Left hindlimb (tissue), 1 donor: Measurements from ENCODE around the gene APOBEC3H.
A peak's percentile ranks its signal among the peaks of the same experiment; 100 is the strongest.

Source experiments
- DNase-seq: peaks from one replicate; pipeline ENCODE4 v3.0.0-alpha.2; 2018

APOBEC3H gene

DNA sequence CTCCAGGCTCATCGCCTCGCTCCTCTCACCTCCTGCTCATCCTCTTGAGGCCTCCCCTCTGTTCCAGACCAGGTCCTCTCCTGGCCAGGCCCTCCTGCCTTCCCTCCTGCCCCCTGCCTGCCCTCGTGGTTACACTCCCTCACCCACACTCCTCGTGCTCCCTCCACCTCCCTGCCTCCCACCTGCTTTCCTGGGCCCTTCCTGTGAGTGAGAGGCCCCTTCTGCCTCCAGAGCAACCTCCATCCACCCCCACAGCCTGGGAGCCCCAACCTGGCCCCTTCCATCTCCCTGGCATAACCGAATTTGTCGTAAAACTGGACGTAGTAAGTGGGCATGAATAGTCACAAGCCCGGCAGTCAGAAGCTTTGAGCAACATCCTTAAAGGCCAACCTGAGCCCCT lies 15.4 kb upstream of the APOBEC3H start:
- no peak for DNase-seq

GRCh38 chr22:39083212-39084165 lies 13.6 kb upstream of the APOBEC3H start:
- DNase-seq: no peak

DNA sequence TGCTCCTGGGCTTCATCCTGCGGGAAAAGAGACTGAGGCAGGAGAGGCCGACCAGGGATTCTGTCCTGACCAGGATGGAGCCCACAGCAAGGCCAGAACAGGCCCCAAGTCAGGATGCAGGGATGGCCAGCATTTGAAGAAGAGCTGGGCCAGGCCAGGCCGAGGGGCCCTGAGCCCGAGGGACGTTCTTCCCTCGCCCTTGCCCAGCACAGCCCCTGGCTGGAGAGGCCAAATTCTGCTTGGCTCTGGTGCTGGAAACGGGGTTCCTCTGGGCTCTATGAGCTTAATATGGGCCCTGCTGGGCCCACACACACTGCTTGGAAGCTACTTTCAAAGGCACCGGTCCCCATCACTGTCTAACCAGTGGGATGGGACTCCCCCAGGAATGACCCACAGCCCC lies 12.4 kb upstream of the APOBEC3H start:
- DNase-seq: no peak

- DNase-seq: no peak
These were observed 9.9 kb upstream of the APOBEC3H start for GRCh38 chr22:39087098-39087497.

DNA sequence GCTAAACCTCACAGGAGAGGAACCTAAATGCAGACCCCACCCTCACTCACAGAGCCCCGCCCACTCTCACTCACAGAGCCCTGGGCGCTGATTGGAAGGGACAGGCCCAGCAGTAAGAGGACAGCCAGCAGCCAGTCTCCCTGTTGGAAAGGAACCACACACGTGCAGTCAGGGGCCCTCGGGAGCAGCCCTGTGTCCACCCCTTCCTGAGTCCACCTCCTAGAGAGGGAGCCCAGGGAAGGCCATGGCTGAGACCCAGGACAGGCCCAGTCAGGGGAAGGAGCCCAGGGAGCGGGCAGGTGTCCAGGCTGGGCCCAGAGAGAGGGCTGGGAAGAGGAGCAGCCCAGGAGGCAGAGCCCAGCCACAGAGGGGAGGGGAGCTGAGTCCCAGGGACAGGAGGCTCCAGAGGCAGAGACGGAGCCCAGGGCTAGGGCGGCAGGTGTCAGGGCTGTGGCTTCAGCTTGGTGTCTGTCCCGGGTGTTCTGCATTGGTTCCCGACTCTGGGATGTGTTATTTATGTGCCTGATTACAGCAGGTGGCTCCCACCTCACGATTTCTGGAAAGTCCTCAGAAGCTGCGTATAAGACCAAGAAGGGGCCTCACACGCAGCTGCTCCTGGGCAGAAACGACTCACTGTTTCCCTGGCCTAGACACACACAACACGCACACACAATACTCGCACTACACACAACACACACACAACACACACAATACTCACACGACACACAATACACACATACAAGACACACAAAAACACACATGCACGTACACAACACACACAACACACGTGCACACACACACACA lies 9.0 kb upstream of the APOBEC3H start:
- peak; percentile 57 for DNase-seq

DNA sequence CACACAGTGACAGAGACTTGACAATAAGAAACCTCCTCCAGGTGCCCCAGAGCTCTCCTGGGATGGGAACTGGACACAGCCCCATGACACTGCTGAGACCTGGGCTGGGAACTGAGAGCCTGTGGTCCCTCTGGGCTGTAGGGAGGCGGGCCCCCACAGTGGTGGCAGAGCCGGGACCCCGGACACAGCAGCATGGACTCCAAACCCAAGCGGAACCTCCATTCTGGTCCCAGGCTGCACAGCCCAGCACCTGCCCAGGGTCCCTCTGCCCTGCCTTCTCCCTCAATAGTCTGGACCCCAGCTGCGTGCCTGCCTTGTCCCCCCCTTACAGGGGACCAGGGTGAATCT lies 8.4 kb upstream of the APOBEC3H start:
- no peak for DNase-seq

GRCh38 chr22:39089928-39090327 lies 7.1 kb upstream of the APOBEC3H start:
- DNase-seq: no peak

GRCh38 chr22:39090426-39091064 lies 6.5 kb upstream of the APOBEC3H start:
- DNase-seq: no peak

DNA sequence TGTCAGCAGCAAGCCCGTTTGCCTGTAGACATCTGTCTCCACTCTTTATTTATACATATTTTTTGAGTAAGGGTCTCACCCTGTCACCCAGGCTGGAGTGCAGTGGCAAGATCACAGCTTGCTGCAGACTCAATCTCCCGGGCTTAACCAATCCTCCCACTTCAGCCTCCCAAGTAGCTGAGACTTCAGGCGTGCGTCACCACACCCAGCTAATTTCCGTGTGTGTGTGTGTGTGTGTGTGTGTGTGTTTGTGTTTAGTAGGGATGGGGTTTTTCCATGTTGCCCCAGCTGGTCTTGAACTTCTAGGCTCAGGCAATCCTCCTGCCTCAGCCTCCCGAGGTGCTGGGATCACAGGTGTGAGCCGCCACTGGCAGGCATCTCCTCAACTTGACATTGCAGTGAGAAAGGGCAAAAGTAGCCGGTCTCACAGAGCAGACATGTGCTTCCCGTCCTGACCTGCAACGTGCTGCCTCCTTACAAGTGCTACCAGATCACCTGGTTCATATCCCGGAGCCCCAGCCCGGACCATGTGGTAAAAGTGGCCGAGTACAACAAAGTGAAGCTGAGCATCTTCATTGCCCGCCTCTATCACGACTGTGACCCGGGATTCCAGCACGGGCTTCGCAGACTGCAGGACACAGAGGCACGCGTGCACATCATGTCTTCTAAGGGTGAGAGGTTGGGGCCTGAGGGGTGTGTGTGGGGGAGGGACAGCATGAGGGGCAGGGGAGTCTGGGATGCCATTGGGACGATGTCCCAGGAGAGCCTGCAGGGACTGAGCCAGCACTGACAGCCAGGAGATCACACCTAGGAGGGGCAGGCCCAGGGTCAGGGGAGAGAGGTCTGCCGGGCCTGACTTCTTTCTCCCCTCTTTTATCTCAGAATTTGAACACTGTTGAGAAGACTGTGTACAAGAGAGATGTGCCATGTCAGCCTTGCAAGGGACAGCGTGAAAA lies 5.6 kb upstream of the APOBEC3H start:
- DNase-seq: no peak

DNA sequence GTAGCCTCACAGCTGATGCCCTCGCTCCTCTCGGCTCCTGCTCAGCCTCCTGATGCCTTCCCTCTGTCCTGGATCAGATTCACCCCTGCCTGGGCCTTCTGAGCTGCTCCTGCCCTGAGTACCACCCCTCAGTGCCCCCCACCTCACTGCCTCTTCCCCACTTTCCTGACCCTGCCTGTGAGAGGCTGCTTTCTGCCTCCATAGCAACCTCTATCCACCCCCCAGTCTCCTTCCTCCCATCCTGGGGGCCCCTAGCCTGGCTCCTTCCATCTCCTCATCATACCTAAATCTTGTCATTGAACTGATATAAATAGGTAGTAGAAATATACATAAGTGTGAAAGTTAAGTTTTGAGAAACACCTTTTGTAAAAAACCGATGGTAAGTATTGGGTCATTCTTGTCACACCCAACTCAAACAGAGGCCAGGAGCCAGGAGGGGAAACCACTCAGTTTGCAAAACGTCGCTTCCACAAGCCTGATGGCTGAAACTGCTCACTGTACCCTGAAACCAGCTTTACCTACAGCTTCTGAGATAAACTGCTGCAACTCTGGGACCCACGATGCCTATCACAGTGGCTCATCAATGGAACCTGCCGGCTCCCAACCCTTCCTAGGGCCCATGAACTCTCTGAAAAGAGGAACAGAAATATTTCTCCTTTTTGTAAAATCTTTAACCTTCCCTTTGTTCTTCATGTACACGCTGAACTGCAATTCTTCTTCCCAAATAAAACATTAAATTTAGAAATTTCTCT lies 4.8 kb upstream of the APOBEC3H start:
- DNase-seq: no peak

GRCh38 chr22:39094717-39095389 lies 2.2 kb upstream of the APOBEC3H start:
- DNase-seq: no peak

- DNase-seq: no peak
These were observed 1.1 kb upstream of the APOBEC3H start for GRCh38 chr22:39095971-39096370.

GRCh38 chr22:39098026-39098425 lies 982 bp downstream of the APOBEC3H start:
- DNase-seq: no peak

DNA sequence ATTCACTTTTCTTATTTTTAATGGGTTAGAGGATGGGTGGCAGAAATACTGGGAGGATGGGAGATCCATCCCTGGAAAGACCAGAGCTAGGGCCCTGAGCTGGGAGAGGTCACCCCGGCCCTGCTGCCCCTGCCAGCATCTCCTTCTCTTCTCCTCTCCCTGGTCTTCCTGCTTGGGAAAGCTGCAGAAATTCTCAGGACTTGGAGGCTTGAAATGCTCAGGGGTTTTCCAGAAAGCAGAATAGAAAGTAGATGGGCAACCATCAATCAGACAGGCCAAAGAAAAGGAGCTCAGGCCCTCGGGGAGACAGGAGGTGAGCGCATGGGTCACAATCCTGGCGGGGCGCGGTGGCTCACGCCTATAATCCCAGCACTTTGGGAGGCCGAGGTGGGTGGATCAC lies 1.5 kb downstream of the APOBEC3H start:
- no peak for DNase-seq

GRCh38 chr22:39101226-39101625 lies 4.2 kb downstream of the APOBEC3H start:
- no peak for DNase-seq

DNA sequence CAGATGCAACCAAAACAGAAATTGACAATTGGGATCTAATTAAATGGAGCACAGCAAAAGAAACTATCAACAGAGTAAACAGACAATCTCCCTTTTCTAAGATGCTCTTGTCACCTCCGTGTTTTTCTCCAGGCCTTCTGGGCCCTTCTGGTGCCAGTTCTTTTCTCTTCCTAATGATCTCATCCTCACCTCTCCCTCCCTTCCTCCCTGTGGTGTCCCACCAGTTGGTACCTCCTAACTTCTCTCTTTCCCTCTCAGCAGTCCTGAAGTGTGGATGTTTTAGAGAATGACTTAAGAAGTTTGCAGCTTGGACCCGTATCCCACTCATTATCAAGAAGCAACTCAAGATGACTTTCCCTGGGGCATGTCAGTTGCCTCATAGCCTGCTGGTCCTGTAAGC lies 6.4 kb downstream of the APOBEC3H start:
- DNase-seq: no peak

DNA sequence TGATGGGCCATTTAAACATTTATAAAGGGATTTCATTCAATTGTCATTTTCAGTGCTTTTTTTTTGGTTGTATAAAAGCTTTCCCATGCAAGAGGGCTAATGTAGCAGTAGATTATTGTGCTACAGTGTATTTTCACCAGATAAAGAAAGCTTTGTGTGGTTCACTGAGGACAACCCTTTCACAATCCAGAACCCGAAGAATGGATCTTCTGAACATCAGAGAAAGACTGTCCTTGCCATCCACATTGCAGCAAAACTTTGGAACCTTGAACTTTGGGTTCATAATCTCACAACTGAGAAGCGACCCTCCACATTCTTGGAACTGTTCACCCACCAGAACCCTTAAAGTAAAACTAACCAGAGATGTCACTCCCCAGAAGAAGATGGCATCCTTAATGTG lies 9.3 kb downstream of the APOBEC3H start:
- no peak for DNase-seq

- no peak for DNase-seq
These were observed 11.4 kb downstream of the APOBEC3H start for GRCh38 chr22:39108487-39108886.

DNA sequence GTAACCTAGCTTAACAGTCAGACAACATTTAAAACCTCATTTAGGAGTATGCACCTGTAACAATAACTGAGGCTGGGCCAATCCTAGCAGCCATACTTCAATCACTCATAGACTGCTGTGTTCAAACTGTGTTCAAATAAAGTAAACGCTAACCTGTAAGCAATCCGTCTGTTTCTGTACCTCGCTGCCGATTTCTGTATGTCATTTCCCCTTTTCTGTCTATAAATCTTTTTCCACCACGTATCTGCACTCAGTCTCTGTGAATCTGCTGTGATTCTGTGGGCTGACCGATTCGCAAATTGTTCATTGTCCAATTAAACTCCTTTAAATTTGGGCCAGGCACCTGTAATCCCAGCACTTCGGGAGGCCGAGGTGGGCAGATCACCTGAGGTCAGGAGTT lies 12.3 kb downstream of the APOBEC3H start:
- no peak for DNase-seq

DNA sequence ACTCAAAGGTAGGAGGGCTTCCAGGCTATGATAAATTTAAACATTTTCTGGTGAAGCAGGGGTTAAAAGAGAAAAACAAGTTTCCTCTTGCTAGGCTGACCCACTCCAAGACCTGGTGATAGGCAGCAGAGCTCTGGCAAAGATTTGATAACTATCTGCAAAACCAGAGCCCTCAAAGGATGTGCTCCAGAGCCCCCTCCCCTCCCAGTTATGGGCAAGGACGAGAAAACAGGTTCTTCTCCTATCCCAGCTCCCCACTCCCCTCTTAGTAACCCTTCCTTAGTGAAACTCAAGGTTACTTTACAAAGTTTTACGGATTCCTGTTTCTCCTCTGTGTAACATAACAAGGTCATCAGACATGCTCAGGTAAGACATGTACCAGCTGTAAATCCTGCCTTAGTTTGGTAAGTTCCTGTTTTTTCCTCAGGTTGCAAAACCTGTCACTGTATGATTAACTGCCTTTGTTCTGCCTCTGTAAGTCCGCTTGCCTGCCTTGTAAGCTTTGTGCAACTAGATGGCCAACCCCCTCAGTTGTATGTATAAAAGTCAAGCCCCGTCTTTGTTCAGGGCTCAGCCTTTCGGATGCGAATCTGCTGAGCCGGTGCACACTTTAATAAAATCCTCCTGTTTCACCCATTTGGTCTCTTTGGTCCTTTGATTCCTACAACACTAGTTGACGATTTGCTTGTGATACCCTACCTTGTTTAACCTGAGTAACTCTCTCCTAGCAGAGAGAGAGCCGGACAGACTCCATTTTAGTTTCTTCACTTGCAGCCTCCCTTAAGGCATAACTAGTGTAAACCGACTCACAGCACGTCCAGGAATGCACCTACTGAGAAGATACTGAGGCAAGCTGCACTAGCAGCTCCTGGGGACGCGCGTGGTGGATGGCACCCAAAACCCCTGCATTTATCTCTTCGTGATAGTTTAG lies 13.9 kb downstream of the APOBEC3H start:
- no peak for DNase-seq
